Anterior cingulate cortex (tissue), 58 donors: Measurements from ENCODE around the gene ANKRD44.

Experiments used
- DNase-seq, 58 donors: peaks; one replicate each; lab custom pipeline; 2025; lab: John Stamatoyannopoulos, UW

ANKRD44 gene

GRCh38 chr2:196954001-196954400, 356.6 kb downstream of the ANKRD44 start:
- DNase-seq, result no peak

DNA sequence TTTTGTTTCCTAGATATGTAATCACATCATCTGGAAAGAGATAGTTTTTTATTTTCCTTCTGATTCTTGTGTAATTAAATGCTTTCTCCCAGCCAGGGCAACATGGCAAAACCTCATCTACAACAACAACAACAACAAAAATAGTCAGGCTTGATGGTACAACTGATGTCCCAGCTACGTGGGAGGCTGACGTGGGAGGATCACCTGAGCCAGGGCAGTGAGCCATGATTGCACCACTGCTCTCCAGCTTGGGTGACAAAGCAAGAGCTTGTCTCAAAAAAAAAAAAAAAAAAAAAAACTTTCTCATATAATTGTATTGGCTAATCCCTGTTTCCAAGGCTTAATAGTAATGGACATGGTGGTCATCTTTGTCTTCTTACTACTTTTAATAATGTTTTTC, 357.6 kb downstream of the ANKRD44 start:
- DNase-seq, result no peak

GRCh38 chr2:196951973-196952372, 358.6 kb downstream of the ANKRD44 start:
- DNase-seq, result no peak

- no peak for DNase-seq
Measured at GRCh38 chr2:196949116-196949515, 361.5 kb downstream of the ANKRD44 start.

- DNase-seq, result no peak
Measured at GRCh38 chr2:196944570-196944969, 366.0 kb downstream of the ANKRD44 start.

GRCh38 chr2:196941398-196942078, 369.0 kb downstream of the ANKRD44 start:
- DNase-seq, result no peak

DNA sequence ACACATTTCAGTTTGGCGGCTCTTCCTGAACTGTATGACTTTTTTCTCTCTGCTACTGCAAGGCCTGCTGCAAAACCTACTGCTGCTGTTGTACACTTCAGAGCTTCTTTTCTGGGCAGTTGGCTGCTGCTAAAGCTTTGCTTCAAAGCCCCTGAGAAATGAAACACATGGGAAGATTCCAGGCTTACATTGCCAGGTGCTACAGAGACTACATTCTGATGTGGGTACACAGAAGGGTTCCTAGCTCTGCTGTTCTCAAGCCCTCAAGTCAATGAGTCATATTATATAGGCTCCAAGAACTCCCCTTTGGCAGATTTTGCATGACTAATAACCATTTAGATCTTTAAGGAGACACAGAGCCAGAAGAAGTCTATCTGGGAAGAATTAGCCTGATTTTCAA, 371.2 kb downstream of the ANKRD44 start:
- DNase-seq, result peak in 2 of 58 donors; percentile 1 to 8
